ENCODE measurements around the gene WDR81.
"Not testable (repeated sequence)": the region's sequence is repeated elsewhere in the genome, so short reads cannot be mapped to it uniquely, and the experiment has no call there.

Gene WDR81

GRCh38 chr17:1750628-1751027 is 26.1 kb downstream of the WDR81 start:
- in situ Hi-C loops (cut with HindIII; ENCODE audit: low sequenced_read_pairs): no loop called here

DNA sequence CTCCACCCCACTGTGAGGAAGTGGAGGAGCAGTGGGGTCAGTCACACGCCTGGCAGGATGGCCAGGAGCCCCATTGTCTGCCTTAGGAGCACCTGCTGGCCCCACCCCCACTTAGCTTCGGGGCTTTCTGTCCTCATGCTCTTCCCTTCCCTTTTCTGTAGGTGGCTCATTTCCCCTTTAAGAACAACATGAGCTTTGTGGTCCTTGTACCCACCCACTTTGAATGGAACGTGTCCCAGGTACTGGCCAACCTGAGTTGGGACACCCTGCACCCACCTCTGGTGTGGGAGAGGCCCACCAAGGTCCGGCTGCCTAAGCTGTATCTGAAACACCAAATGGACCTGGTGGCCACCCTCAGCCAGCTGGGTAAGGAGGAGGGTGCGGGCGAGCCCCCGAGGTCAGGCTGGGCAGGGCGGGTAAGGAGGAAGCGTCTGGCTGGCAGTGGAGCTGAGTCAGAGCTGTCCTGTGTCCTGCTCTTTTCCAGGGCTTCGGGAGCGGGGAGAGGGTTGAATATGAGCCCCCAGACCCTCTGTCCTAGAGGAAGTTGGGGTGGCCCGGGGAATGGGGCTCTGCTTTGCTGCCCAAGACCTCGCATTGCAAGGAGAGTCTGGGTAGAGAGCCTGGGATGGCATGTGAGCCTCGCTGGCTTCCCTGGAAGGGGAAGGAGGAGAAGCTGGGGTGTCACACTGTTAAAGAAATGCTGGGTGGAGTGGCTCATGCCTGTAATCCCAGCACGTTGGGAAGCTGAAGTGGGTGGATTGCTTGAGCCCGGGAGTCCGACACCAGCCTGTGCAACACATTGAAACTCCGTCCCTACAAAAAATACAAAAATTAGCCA is 28.1 kb downstream of the WDR81 start:
- in situ Hi-C loops (cut with HindIII; ENCODE audit: low sequenced_read_pairs): no loop called here

GRCh38 chr17:1753767-1754429 is 29.4 kb downstream of the WDR81 start:
- in situ Hi-C loops (cut with HindIII; ENCODE audit: low sequenced_read_pairs): no loop called here

- in situ Hi-C loops (cut with HindIII; ENCODE audit: low sequenced_read_pairs): no loop called here
These were observed 30.1 kb downstream of the WDR81 start for GRCh38 chr17:1754430-1755112.

DNA sequence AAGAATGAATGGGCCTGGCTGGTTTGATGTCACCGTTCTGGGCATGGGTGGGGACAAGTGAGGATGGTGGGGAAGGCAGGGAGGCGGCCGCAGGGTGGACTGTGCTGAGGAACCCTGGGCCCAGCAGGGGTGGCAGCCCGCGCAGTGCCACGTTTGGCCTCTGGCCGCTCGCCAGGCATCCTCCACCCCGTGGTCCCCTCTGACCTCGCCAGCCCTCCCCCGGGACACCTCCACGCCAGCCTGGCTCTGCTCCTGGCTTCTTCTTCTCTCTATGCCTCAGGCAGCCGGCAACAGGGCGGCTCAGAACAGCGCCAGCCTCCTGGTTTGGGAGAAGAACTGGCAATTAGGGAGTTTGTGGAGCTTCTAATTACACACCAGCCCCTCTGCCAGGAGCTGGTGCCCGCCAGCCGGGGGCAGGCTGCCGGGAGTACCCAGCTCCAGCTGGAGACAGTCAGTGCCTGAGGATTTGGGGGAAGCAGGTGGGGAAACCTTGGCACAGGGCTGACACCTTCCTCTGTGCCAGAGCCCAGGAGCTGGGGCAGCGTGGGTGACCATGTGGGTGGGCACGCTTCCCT is 30.8 kb downstream of the WDR81 start:
- in situ Hi-C loops (cut with HindIII; ENCODE audit: low sequenced_read_pairs): no loop called here

GRCh38 chr17:1755827-1756262 is 31.3 kb downstream of the WDR81 start:
- in situ Hi-C loops (cut with HindIII; ENCODE audit: low sequenced_read_pairs): no loop called here

GRCh38 chr17:1758807-1759206 is 34.3 kb downstream of the WDR81 start:
- in situ Hi-C loops (cut with HindIII; ENCODE audit: low sequenced_read_pairs): no loop called here

DNA sequence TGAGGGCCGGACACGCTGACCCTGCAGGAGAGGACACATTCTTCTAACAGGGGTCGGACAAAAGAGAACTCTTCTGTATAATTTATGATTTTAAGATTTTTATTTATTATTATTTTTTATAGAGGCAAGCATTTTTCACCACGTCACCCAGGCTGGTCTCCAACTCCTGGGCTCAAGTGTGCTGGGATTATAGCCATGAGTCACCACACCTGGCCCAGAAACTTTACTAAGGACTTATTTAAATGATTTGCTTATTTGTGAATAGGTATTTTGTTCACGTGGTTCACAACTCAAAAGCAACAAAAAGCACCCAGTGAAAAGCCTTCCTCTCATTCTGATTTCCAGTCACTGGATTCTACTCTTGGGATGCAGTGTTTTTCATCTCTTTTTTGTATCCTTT is 35.0 kb downstream of the WDR81 start:
- in situ Hi-C loops (cut with HindIII; ENCODE audit: low sequenced_read_pairs): no loop called here

- in situ Hi-C loops (cut with HindIII; ENCODE audit: low sequenced_read_pairs): no loop called here
These were observed 37.9 kb downstream of the WDR81 start for GRCh38 chr17:1762233-1762900.

DNA sequence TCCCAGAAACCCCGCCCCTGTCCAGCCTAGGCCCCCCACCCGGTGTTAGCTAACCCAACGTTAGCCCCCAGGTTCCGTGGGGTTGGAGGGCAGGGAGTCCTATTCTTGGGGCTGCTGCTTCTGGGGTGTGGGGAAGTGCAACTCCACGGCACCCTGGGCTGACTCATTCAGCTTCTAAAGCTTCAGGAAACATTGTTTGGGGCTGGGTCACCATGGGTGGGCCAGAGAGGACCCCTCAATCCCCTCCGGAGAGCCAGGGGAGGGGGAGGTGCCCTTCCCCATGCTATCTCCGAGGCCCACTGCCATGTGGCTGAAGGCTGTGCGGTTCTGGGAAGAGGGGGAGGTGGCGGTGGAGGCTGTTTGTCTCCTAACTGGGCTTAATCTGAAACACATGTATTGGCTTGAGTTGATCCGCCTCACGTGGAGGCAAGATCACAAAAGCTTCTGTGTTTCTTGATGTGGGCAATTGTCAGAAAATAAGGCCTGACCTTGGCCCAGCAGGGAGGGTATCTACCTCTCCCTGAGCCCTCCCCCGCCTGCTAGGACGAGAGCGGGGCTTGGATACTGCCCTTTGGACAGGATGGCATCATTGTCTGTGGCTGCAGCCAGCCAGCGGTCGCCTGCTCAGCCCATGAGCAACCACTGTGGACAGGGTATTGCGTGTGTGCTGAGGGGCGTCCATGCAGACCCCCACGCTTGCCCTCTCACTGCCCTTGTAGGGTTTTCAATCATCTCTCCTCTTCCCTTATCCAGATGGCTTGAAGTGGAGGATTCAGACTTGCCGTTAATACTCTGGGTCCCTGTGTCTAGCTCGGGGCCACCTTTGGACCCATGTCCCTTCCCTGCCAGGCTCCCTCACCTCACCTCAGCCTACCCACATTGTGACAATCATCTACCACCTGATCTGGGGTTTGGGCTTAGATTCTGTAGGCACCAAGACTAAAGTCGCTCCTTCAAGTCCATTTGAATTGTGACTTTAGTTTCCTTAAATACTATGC is 38.7 kb downstream of the WDR81 start:
- in situ Hi-C loops (cut with HindIII; ENCODE audit: low sequenced_read_pairs): no loop called here

- in situ Hi-C loops (cut with HindIII; ENCODE audit: low sequenced_read_pairs): no loop called here
These were observed 39.8 kb downstream of the WDR81 start for GRCh38 chr17:1764284-1764683.

DNA sequence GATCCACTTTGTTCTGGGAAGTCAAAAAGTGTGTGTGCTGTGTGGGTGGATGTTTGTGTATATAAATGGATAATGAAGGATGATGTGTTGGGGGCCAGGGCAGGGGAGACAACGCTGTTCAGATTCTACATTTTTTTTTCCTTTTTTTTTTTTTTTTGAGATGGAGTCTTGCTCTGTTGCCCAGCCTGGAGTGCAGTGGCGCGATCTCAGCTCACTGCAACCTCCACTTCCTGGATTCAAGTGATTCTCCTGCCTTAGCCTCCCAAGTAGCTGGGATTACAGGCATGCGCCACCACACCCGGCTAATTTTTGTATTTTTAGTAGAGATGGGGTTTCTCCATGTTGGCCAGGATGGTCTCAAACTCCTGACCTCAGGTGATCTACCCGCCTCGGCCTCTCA is 40.2 kb downstream of the WDR81 start:
- in situ Hi-C loops (cut with HindIII; ENCODE audit: low sequenced_read_pairs): loop anchor here (5.0 kb wide), 1 partner anchor 32 kb away; no protein-coding TSS in a partner anchor

GRCh38 chr17:1765576-1765975 is 41.1 kb downstream of the WDR81 start:
- in situ Hi-C loops (cut with HindIII; ENCODE audit: low sequenced_read_pairs): loop anchor here (5.0 kb wide), 1 partner anchor 33 kb away; no protein-coding TSS in a partner anchor

- in situ Hi-C loops (cut with HindIII; ENCODE audit: low sequenced_read_pairs): loop anchor here (5.0 kb wide), 1 partner anchor 34 kb away; no protein-coding TSS in a partner anchor
These were observed 42.1 kb downstream of the WDR81 start for GRCh38 chr17:1766382-1767135.

GRCh38 chr17:1767358-1767757 is 42.9 kb downstream of the WDR81 start:
- in situ Hi-C loops (cut with HindIII; ENCODE audit: low sequenced_read_pairs): loop anchor here (5.0 kb wide), 1 partner anchor 35 kb away; no protein-coding TSS in a partner anchor

DNA sequence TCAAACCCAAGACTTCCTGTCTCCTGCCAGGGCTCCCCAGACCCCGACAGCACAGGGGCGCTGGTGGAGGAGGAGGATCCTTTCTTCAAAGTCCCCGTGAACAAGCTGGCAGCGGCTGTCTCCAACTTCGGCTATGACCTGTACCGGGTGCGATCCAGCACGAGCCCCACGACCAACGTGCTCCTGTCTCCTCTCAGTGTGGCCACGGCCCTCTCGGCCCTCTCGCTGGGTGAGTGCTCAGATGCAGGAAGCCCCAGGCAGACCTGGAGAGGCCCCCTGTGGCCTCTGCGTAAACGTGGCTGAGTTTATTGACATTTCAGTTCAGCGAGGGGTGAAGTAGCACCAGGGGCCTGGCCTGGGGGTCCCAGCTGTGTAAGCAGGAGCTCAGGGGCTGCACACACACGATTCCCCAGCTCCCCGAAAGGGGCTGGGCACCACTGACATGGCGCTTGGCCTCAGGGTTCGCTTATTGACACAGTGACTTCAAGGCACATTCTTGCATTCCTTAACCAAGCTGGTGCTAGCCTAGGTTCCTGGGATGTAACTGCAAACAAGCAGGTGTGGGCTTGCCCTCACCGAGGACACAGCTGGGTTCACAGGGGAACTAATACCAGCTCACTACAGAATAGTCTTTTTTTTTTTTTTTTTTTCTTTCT is 45.4 kb downstream of the WDR81 start:
- in situ Hi-C loops (cut with HindIII; ENCODE audit: low sequenced_read_pairs): loop anchor here (5.0 kb wide), 1 partner anchor 38 kb away; no protein-coding TSS in a partner anchor

DNA sequence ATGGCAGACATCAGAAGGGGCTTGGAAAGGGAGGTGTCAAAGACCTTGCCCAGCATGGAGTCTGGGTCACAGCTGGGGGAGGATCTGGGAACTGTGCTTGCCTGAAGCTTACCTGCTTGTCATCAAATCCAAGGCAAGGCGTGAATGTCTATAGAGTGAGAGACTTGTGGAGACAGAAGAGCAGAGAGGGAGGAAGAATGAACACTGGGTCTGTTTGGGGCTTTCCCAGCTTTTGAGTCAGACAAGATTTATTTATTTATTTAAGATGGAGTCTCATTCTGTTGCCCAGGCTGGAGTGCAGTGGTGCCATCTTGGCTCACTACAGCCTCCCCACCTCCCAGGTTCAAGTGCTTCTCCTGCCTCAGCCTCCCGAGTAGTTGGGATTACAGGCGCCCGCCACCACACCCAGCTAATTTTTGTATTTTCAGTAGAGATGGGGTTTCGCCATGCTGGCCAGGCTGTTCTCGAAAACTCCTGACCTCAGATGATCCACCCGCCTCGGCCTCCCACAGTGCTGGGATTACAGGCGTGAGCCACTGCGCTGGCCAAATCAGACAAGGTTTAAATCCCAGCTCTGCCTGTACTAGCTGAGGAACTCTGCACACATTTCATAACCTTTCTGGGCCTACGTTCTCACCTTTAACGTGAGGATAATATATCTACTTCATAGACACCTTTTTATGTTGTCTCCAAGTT is 48.6 kb downstream of the WDR81 start:
- in situ Hi-C loops (cut with HindIII; ENCODE audit: low sequenced_read_pairs): not testable (repeated sequence)

Data from endothelial cell of hepatic sinusoid (primary cell).